CD4-positive, alpha-beta T cell treated with Interleukin-12 subunit alpha and Interleukin-12 subunit beta, for 1 hour (primary cell): Measurements from ENCODE around the gene ERBB4.
"Not testable (repeated sequence)": the region's sequence is repeated elsewhere in the genome, so short reads cannot be mapped to it uniquely, and the experiment has no call there.

ENCODE experiments used
- DNase-seq: peaks from one replicate; pipeline ENCODE4 v3.0.0-alpha.2; 2020

Gene ERBB4

DNA sequence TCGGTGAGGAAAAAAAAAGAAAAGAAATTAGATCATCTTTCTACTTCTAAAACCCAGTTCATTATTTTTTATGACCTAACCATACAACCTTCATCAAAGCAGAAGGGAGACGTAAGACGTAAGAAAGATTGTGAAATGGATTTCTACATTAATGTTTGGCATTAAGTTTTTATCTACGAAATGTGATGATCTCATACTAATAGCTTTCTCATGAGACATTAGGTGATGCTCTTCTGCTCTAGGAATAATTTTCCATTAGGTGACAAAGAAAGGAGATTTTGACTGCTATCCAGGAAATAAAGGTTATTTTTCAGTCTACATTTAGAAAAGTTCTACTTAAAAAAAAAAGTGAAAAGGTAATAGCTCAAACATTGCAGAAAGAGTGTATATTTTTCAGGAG is 748.6 kb downstream of the ERBB4 start:
- DNase-seq, result no peak

DNA sequence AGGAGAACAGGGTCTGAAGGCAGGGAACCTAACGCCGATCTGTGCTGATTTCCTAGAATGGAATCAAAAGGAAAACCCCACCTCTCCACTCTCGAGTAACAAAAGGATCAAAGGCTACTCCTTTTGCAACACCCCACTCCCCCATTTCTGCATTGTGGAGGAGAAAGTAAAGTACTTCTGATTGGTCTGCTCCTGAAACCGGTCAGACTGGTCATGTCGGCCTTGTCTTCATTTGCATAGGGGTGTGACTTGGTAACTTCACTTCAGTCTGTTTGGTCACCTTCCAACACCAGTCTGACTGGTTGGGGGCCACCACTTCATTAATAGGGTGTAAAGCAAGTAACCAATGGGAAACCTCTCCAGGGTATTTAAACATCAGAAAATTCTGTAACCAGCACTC is 771.9 kb downstream of the ERBB4 start:
- no peak for DNase-seq

DNA sequence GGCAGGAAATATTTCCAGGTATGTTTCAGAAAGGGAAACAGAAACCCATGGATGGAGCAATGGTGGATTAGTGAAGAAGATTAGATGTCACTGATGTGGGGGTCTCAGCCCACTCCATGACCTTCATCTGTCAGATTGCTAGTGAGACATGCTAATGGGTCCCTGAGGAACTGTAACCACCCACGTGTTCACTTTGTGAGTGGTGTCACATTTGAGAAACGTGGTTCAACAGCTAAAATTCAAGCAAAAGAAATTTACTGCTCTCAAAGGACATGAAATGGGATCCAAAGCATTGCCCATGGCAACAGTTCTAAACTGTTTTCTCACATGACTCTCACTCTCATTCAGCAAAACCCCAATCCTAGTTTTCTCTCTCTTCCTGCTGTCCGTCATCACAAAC is 776.1 kb downstream of the ERBB4 start:
- no peak for DNase-seq

DNA sequence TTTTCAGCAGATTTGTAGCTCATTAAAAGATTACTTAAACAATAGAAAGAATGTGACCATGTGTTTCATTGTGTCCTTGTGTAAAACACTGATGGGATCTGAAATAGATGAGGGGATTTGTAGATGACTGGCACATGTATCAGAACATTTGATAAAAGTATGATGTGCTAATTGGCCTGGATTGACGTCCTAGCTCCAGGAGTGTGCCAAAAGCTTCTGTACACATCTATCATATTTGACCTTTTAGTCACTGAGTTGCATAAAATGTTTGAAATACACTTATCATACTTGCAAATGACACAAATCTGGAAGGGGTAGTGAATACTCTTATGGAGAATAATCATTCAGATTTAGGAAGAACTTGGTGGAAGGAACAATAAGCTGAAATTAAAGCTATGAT is 778.5 kb downstream of the ERBB4 start:
- no peak for DNase-seq

DNA sequence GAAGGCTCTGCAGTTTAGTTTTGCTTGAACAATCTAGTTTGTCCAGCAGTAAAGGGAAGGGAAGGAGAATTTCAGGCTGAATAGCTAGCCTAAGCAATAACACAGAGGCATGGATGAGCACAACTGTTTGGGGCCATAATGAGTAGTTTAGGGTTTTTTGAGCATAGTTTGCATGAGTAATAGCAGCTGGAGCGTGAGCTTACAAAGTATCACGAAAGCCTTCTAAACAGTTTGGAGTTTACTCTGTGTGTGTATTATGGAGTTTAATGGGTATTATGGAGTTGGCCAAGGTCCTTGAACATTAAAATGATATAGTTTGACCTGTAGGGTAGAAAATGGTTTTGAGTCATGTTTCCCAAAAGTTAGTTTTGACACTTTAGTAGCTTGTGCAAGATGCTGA is 782.3 kb downstream of the ERBB4 start:
- no peak for DNase-seq

DNA sequence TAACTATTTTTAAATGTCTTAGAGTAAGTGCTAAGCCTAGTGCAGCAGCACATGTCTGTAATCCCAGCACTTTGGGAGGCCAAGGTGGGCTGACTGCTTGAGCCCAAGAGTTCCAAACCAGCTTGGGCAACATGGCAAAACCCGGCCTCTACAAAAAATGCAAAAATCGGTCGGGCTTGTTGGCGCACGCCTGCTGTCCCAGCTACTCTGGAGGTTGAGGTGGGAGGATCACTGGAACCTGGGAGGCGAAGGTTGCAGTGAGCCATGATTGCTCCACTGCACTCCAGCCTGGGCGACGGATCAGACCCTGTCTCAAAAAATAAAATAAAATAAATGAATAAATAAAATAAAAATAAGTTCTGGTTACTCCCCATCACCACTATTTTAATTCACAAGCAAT is 783.4 kb downstream of the ERBB4 start:
- no peak for DNase-seq

DNA sequence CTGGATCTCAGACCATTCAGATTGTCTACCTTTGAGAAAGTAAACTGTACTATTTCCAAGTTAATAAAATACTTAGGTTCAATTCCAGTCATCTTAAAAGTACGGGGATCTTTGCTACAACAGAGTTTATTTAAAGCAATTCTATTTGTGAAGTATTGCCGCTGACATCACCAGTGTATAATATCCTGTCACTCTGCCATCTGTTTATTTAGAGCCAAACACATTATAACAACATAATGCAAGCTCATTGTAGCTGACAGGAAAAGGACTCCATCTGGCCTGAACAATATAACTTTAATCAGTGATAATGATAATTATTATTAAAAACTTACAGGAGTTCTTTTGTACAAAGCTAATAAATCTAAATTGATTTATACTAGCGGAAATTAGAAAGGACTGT is 786.8 kb downstream of the ERBB4 start:
- no peak for DNase-seq

DNA sequence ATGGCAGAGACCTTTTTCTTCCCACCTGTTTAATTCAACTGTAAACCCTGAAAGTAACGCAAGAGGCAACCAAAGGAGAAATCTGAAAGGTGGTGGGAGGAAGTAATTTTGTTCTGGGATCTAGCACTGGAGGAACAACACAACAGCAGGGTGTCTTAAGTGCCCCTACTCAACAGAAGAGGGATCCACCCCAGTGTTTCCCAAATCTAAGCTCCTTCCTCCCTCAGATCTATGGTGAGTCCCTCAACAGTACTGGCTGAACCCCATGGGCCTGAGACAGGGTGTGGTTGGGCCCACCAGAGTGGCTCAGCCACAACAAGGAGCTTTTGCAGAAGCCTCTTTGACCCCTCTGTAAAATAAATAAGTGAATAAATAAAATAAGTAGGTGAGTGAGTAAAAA is 790.3 kb downstream of the ERBB4 start:
- DNase-seq, result no peak

DNA sequence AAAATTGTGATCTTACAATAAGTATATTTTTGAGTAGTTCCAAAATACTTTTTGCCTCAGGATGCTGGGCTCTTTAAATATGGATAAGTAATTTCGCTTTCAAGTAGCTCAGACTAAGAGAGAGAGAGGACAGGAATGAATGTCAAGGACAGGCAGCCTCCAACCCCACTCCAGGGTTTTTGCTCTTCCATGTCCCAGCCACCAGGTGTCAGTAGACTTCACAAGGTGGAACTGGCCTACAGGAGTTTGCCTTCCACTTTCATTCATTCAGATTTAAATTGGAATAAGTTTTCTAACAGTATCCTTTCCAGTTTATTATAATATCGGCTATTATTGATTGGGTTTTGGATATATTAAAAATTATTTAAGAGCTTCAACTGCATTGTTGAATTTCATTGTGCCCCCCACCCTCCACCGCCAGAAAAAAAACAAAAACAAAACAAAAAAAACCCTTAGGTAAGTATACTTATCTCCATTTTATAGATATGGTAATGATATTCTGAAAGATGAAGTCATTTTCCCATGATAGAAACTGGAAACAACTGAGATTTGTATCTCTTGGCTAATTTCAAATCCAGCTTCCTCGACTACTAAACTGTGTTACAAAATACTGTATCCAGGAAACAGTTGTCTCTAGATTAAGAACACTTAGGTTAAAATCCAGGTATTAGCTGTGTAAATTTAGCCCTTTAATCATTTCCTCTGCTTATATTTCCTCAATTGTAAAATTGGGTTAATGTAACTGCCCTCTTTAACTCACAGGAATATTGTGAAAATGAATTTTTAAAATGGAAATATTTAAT is 793.1 kb downstream of the ERBB4 start:
- peak; percentile 5 for DNase-seq

DNA sequence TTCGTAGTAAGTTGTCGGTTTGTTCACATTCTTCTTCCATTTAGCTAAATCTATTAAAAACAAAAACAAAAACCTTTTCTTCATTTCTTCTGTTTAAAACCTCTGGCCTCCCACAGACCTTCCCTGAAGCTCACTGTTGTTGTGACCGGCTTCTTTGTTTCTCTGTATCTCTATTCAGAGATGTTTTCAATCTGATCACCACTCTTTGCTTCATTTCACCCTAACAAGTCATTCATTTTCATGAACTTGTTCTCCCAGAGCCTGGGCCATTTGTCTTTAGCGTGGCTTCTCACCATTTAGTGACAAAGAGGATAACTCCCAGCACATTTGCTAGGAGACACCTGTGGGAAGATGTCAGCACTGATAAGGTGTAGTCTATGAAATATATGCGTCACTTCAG is 794.2 kb downstream of the ERBB4 start:
- DNase-seq, result no peak

DNA sequence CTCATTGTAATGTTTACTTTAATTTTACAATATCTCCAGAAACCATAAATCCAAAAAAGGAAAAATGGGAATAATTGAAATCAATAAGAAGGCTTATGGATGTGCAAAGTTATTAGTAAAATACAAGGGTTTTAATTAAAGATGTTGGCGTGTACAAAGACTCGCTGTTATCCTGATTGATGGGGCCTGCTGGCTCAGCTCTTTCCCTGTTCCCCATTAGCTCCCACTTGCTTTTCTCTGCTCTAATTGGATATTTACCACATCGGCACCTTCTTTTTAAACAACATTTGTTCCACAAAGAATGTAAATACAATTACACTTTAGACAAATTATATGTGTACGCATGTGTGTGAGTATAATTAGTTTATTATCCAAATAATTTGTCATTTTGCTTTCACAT is 796.6 kb downstream of the ERBB4 start:
- DNase-seq, result no peak

DNA sequence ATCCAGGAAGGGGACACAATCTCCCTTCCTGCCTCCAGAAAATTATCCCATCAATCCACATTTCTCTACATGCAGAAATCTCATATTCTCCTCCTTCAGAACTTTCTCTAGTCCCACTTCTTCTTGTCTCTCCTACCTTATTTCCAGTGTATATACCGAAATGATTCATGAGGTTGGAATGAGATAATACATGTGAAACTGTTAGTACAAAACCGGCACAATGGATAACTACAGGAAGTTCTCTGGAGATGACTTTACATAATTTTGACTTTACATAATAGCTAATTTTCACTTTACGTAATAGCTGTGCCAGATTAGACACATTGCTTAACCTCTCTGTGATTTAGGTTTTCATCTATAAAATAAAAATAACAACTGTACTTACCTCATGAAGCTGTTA is 801.3 kb downstream of the ERBB4 start:
- no peak for DNase-seq

DNA sequence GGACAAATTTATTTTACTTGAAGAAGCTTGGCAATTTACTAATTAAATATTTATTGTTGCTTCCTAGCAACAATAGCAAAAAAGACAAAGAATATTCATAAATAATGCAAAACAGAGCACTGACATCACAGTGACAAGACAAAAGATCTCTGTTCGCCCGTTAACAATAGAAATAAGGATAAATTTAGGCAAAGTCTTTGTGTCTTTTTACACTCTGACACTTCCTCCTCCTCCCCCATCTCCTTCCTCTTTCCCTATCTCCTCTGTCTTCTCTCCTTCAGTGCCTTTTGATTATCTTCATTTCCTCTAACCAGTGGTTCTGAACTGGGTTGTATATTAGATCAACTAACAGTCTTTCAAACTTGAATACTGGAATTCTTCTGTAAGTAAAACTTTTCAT is 808.4 kb downstream of the ERBB4 start:
- no peak for DNase-seq

DNA sequence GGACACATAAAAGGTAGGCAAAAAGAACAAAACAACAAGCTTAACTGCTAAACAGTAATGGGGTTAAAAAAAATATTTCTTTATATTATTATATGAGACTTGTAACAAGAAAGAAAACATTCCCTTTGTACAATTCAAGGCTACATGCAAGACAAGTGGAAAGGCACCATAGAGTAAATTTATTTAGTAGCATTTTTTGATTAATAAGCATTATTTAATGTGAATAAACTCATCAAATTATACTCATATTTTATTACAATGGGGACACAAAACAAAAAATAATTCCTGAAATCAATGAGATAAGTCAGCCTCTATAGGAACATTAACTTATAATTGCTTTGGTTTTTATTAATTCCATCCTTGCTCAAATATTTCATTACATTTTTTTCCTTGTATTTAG is 809.2 kb downstream of the ERBB4 start:
- no peak for DNase-seq

DNA sequence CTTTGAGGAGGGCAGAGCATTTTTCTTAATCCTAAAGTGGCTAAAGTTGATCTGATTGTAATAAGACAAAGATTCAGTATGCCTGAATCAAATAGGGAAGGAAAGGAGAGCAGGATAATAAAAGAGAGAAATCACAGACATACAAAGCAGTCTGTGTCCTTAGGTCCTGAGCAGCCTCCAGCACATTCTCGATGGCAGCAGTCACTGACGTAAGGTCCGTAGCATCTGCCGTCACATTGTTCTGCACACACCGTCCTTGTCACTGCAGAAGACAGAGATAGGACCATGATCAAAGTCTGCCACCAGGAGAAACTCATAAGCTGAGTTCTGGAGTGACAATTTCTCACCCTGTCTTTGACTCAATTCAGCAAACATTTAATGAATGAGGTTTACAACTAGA is 813.7 kb downstream of the ERBB4 start:
- DNase-seq, result no peak

DNA sequence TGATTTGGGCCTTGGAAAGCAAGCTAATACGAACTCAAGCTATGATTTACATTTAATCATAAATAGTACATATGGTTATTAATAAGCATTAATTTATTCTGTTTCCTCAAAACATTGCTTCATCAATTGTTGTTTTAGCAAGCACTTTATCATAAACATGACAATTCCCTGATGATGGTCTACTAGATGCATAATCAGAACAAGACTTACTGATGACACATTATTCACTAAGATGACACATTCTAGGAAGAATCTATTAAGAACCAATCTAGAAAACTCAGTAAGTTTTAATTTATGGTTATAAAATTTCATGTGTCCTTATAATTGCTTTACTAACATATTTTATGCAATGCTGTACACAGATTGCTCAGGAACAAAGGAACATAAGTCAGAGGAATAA is 815.2 kb downstream of the ERBB4 start:
- DNase-seq, result no peak

DNA sequence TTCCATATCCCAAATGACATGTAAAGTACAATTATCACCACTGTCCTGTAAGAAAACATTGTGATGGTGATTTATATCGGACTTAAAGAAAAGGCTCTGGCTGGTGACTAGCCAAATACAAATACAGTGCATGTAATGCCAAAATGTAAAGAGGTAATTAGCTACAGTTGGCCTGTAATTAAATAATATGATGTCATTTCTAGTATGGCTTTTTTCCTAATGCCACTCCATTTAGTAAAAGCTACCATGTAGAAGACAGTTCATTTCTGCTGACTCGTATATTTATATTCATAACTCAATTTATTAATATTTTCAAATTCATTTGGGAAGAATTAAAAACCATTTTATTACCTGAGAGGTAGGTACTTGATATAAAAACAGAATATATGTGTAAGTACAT is 815.7 kb downstream of the ERBB4 start:
- DNase-seq, result no peak

DNA sequence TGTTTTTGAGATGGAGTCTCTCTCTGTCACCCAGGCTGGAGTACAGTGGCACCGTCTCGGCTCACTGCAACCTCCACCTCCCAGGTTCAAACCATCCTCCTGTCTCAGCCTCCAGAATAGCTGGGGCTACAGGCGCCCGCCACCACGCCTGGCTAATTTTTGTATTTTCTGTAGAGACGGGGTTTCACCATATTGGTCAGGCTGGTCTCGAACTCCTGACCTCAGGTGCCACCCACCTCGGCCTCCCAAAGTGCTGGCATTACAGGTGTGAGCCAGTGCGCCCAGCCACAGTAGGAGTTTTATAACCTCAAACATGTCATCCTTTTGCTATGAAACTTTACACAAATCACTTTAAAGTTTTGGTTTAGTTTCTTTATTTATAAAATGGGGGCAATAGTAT is 816.7 kb downstream of the ERBB4 start:
- not testable (repeated sequence) for DNase-seq

DNA sequence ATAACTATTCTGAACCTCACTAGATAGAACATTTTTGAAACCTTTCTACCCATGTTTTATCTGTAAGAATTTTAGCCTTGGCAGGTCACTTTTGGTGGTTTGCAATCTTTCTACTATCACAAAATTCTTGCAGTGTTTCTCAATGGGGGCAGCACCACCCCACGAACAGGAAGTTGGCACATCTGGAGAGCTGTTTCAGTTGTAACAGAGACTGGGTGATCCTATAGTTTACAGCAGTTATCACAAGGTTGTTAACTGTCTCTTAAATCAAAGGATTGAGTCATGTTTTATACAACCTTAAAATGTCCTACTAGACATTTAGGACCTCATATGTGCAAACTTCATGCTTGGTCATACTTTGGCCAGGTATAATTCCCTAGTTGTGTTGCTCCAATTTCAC is 829.2 kb downstream of the ERBB4 start:
- no peak for DNase-seq

DNA sequence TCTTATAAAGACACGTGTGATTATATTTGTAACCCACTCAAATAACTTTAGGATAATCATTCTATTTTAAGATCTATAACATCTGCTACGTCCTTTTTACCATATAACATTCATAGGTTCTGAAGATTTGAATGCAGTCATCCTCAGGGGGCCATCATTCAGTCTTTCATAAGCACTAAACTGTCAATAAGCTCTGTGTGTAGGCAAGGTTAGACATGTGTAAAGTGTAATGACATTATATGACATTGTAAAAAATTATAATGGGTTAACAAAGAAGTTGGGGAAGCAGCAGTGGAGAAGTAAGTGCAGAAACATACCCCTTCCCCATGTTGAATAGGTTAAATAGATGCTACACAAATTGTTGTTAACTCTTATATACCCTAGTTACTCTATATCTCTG is 845.9 kb downstream of the ERBB4 start:
- no peak for DNase-seq

DNA sequence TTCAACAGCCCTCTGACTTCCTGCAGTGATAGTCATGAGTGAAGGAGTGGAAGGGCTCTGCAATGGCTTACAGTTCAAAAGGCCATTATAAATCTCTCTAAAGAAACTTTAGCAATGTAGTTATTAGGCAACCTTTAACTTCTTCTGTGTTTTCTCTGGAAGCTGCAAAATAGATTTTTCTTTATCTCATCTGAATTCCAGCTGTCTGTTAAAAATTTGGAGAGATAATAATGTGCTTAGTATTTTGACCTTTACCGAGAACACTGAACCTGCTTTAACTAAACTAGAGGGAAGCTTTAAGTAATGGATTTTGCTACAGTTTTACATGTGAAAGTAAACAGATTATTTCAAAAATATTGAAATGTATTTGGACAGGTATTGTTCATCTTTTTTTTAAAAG is 847.9 kb downstream of the ERBB4 start:
- no peak for DNase-seq

DNA sequence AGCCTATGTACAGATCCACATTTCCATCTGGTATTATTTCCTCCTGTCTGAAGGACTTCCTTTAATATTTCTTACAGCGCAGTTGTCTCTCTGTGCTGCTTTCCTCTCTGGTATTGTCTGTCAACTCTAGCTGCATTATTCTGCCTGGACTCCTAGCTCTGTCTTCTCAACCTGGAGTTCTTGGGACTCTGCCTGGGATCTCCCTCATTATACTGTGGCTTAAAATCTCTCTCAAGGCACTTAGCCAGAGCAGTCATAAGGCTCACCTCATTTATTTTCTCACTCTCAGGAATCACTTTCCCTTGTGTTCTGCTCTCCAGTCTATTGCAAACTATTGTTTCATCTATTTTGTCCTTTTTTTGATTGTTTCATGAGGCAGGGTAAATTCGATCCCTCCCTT is 850.4 kb downstream of the ERBB4 start:
- DNase-seq, result no peak

DNA sequence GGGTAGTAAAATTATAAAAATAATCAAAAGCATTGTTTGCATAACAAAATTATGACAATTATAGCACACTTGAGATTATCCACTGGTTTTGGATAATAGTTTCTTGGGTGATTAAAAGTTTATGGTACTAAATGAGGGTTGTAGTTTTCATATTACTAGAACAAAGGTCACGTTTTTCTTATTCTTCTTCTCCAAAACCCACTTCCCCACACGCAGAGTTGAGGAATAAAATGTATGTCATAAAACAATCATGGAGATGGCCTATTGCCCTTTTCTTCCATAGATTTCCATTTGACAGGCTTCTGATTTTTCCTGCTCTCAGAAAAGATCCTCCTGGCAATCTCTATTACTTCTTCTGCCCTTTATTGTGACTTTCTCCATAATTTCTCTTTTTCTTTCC is 863.9 kb downstream of the ERBB4 start:
- DNase-seq, result no peak

DNA sequence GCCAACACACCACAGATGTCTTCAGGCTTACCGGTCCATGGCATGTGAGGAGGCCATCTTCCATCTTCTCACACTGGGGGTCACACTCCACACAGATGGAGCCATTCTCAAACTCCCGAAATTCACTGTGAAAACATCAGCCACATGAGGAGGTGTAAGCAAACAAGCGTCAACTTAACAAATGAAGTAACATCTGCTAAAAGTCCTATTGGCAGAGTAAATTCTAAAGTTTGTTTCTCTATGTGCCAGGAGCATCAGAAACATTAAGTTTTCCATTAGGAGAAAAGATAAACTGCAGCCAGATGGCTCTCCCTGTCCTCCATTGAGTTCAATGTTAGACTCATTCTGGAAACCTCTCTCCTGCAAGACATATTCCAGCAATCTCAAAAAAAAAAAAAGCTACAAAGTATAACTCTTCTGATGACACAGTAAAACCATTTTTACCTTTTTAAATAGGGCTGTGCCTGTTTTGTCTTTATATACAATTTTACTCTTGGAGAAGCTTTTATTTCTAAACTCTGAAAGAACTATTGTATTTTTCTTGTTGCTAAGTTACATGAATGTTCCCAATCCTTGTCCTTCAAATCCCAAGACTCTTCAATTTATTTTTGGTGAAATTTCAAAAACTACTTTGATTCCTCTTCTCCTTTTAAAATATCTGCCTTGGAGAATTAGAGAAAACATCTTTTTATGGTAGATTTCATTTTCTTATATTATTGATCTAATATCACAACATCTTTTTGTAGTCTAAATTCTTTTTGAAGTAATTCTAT is 865.3 kb downstream of the ERBB4 start:
- no peak for DNase-seq

DNA sequence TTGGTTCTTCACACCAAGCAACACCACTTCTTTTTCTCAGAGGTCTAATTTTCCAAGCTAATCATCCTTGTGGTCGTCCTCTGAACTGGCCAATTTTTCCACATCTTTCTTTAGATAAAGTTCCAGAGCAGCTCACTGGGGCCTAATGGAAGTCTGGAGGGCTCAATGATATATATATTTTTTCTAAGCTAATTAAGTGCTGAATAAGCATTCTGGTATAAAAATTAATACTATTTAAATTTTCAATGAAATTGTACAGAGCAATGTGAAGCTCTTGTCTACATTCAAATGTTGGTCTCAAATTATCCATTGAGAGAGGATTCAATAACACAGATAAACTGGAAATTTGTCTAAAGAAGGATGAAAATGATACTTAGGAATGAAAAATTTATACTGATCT is 866.6 kb downstream of the ERBB4 start:
- DNase-seq, result no peak
